ENCODE data around the gene UTS2B.

The UTS2B gene

GRCh38 chr3:191347228-191347627, 16.9 kb upstream of the UTS2B start:
- Histone ChIP-seq H3K9ac (ENCODE audit: low read depth, low read length) (no peak overlapping the region), H3K27ac (ENCODE audit: low read length) (no peak overlapping the region), H4K20me1 (ENCODE audit: insufficient read depth, low read length) (no peaks in the 10 kb centered on the region), H3K4me3 (ENCODE audit: low read depth in 1 of 2, low read length in 2 of 2) (no peak overlapping the region), H3K27me3 (ENCODE audit: insufficient read depth, low read length, poor library complexity) (no peaks in the 10 kb centered on the region), H3K36me3 (ENCODE audit: insufficient read depth, low read length) (no peaks in the 10 kb centered on the region), H2AFZ (ENCODE audit: low read depth, low read length) (no peak overlapping the region), H3K4me2 (ENCODE audit: insufficient read depth, low read length) (no peak overlapping the region), H3K79me2 (ENCODE audit: insufficient read depth, low read length) (no peaks in the 10 kb centered on the region), H3K9me3 (ENCODE audit: insufficient read depth, low read length, severe bottlenecking) (no peaks in the 10 kb centered on the region), H3K4me1 (ENCODE audit: insufficient read depth, low read length) (no peaks in the 10 kb centered on the region)
- no peak for TF ChIP-seq CTCF (IDR thresholded peaks at IDR 0.05; ENCODE audit: borderline replicate concordance, extremely low read depth, low read length, poor library complexity, severe bottlenecking)
- TF ChIP-seq EZH2 (IDR thresholded peaks at IDR 0.05; ENCODE audit: borderline replicate concordance, low read depth, low read length, severe bottlenecking), result no peak
- no peak for DNase-seq
- ATAC-seq (ENCODE audit: insufficient read depth, low read depth), result no peak

DNA sequence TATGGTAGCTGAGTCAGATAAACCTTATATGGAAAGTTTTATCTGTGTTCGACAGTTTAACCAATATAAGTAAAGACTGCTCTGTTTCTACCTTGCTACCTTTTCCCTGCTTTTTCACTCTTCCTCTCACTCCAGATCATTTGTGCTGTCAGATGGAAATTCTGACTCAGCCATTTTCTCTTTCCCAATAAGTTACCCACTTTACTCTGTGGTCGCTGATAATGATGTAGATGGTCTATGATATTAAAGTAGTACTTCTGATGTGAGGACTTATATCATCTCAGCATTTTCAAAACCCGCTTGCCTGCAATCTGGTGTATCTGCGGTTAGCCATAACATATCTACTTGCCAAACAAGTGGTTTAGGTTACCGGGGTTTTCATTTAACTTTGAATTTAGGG, 15.0 kb upstream of the UTS2B start:
- ATAC-seq (ENCODE audit: insufficient read depth, low read depth), result no peak
- no peak for TF ChIP-seq EZH2 (IDR thresholded peaks at IDR 0.05; ENCODE audit: borderline replicate concordance, low read depth, low read length, severe bottlenecking)
- no peak for TF ChIP-seq CTCF (IDR thresholded peaks at IDR 0.05; ENCODE audit: borderline replicate concordance, extremely low read depth, low read length, poor library complexity, severe bottlenecking)
- no peaks in the 10 kb centered on the region for H4K20me1 ChIP-seq (ENCODE audit: insufficient read depth, low read length)
- no peak overlapping the region for H2AFZ ChIP-seq (ENCODE audit: low read depth, low read length)
- H3K9me3 ChIP-seq (ENCODE audit: insufficient read depth, low read length, severe bottlenecking), result no peaks in the 10 kb centered on the region
- H3K4me3 ChIP-seq (ENCODE audit: low read depth in 1 of 2, low read length in 2 of 2), result no peak overlapping the region
- no peaks in the 10 kb centered on the region for H3K4me1 ChIP-seq (ENCODE audit: insufficient read depth, low read length)
- H3K27ac ChIP-seq (ENCODE audit: low read length), result no peak overlapping the region
- H3K36me3 ChIP-seq (ENCODE audit: insufficient read depth, low read length), result no peaks in the 10 kb centered on the region
- H3K79me2 ChIP-seq (ENCODE audit: insufficient read depth, low read length), result no peaks in the 10 kb centered on the region
- no peak overlapping the region for H3K4me2 ChIP-seq (ENCODE audit: insufficient read depth, low read length)
- DNase-seq, result no peak
- no peak overlapping the region for H3K9ac ChIP-seq (ENCODE audit: low read depth, low read length)
- H3K27me3 ChIP-seq (ENCODE audit: insufficient read depth, low read length, poor library complexity), result no peaks in the 10 kb centered on the region

- Histone ChIP-seq H3K4me2 (ENCODE audit: insufficient read depth, low read length) (no peak overlapping the region), H3K27me3 (ENCODE audit: insufficient read depth, low read length, poor library complexity) (no peaks in the 10 kb centered on the region), H4K20me1 (ENCODE audit: insufficient read depth, low read length) (no peaks in the 10 kb centered on the region), H3K36me3 (ENCODE audit: insufficient read depth, low read length) (no peaks in the 10 kb centered on the region), H3K9me3 (ENCODE audit: insufficient read depth, low read length, severe bottlenecking) (no peaks in the 10 kb centered on the region), H3K4me1 (ENCODE audit: insufficient read depth, low read length) (no peaks in the 10 kb centered on the region), H3K79me2 (ENCODE audit: insufficient read depth, low read length) (no peaks in the 10 kb centered on the region), H3K27ac (ENCODE audit: low read length) (no peak overlapping the region), H3K9ac (ENCODE audit: low read depth, low read length) (no peak overlapping the region), H2AFZ (ENCODE audit: low read depth, low read length) (no peak overlapping the region), H3K4me3 (ENCODE audit: low read depth in 1 of 2, low read length in 2 of 2) (no peak overlapping the region)
- TF ChIP-seq EZH2 (IDR thresholded peaks at IDR 0.05; ENCODE audit: borderline replicate concordance, low read depth, low read length, severe bottlenecking), result no peak
- TF ChIP-seq CTCF (IDR thresholded peaks at IDR 0.05; ENCODE audit: borderline replicate concordance, extremely low read depth, low read length, poor library complexity, severe bottlenecking), result no peak
- ATAC-seq (ENCODE audit: insufficient read depth, low read depth), result no peak
- DNase-seq, result no peak
These were observed 13.6 kb upstream of the UTS2B start for GRCh38 chr3:191343913-191344312.

- Histone ChIP-seq H2AFZ (ENCODE audit: low read depth, low read length) (no peak overlapping the region), H3K79me2 (ENCODE audit: insufficient read depth, low read length) (no peaks in the 10 kb centered on the region), H3K27ac (ENCODE audit: low read length) (no peak overlapping the region), H3K4me2 (ENCODE audit: insufficient read depth, low read length) (no peak overlapping the region), H3K4me3 (ENCODE audit: low read depth in 1 of 2, low read length in 2 of 2) (no peak overlapping the region), H4K20me1 (ENCODE audit: insufficient read depth, low read length) (no peaks in the 10 kb centered on the region), H3K9me3 (ENCODE audit: insufficient read depth, low read length, severe bottlenecking) (no peaks in the 10 kb centered on the region), H3K4me1 (ENCODE audit: insufficient read depth, low read length) (no peaks in the 10 kb centered on the region), H3K27me3 (ENCODE audit: insufficient read depth, low read length, poor library complexity) (no peaks in the 10 kb centered on the region), H3K36me3 (ENCODE audit: insufficient read depth, low read length) (no peaks in the 10 kb centered on the region), H3K9ac (ENCODE audit: low read depth, low read length) (no peak overlapping the region)
- TF ChIP-seq CTCF (IDR thresholded peaks at IDR 0.05; ENCODE audit: borderline replicate concordance, extremely low read depth, low read length, poor library complexity, severe bottlenecking), result no peak
- no peak for TF ChIP-seq EZH2 (IDR thresholded peaks at IDR 0.05; ENCODE audit: borderline replicate concordance, low read depth, low read length, severe bottlenecking)
- no peak for DNase-seq
- ATAC-seq (ENCODE audit: insufficient read depth, low read depth), result no peak
These were observed 12.8 kb upstream of the UTS2B start for GRCh38 chr3:191343115-191343514.

Measured in DND-41 (cell line).